CD14-positive monocyte (primary cell): ENCODE results near the gene PADI1. TPM values are rescaled to one million over a fixed set of nuclear protein-coding genes. Genes with fewer than 3 reads are reported as not detected.

ENCODE experiments used
- DNase-seq, 3 donors: peaks; one replicate each; pipeline ENCODE4 v3.0.0-alpha.2; 2011 to 2022
- H2AFZ ChIP-seq: 2 replicates; pipeline ENCODE4 v1.6.0; 2012; ENCODE audit warnings: mild to moderate bottlenecking, low read depth, low read length, inconsistent platforms; ENCODE audit not compliant: insufficient read depth, poor library complexity, severe bottlenecking
- H3K27ac ChIP-seq, 2 donors: 1 replicate in 1 of 2; 2 replicates in 1 of 2; pipeline ENCODE4 v1.5.1; 2012 to 2013; ENCODE audit warnings: low read length in 2 of 2, control low read depth in 1 of 2, inconsistent platforms in 1 of 2, low read depth in 1 of 2, mild to moderate bottlenecking in 1 of 2
- H3K27me3 ChIP-seq, 2 donors: one replicate each; pipeline versions ENCODE4 v1.6.0 to v1.6.1; 2011 to 2013; ENCODE audit warnings: low read length in 2 of 2; ENCODE audit not compliant: control insufficient read depth in 2 of 2, insufficient read depth in 2 of 2
- H3K36me3 ChIP-seq, 2 donors: replicated peaks in 1 of 2; 1 replicate in 1 of 2; 2 replicates in 1 of 2; pipeline versions ENCODE4 v1.5.1 to v1.6.1; 2012 to 2013; ENCODE audit warnings: low read length in 2 of 2, control low read depth in 1 of 2, inconsistent platforms in 1 of 2, mild to moderate bottlenecking in 1 of 2; ENCODE audit not compliant: insufficient read depth in 2 of 2, control insufficient read depth in 1 of 2
- H3K4me1 ChIP-seq, 2 donors: 1 replicate in 1 of 2; 2 replicates in 1 of 2; pipeline versions ENCODE4 v1.5.1 to v1.6.1; 2012 to 2013; ENCODE audit warnings: low read length in 2 of 2, control low read depth in 1 of 2, inconsistent platforms in 1 of 2, mild to moderate bottlenecking in 1 of 2, moderate library complexity in 1 of 2; ENCODE audit not compliant: insufficient read depth in 2 of 2, control insufficient read depth in 1 of 2
- H3K4me2 ChIP-seq: replicated peaks from 2 replicates; pipeline ENCODE3; 2012; ENCODE audit warnings: low read length, moderate library complexity, mild to moderate bottlenecking; ENCODE audit not compliant: poor library complexity, severe bottlenecking; ENCODE audit errors: extremely low read depth
- H3K4me3 ChIP-seq, 3 experiments: fragments of 200-600 bp in 1 of 3; sonication (generic) in 1 of 3; replicated peaks in 1 of 3; 1 replicate in 2 of 3; 2 replicates in 1 of 3; pipeline ENCODE4 v1.5.1; 2011 to 2013; ENCODE audit warnings: low read length in 3 of 3, mild to moderate bottlenecking in 3 of 3, control low read depth in 2 of 3, low read depth in 2 of 3, inconsistent platforms in 1 of 3, moderate library complexity in 1 of 3
- H3K79me2 ChIP-seq: 2 replicates; pipeline ENCODE4 v1.6.0; 2012; ENCODE audit warnings: mild to moderate bottlenecking, control low read depth, inconsistent platforms, low read length, moderate library complexity; ENCODE audit not compliant: insufficient read depth
- H3K9ac ChIP-seq: 2 replicates; pipeline ENCODE4 v1.6.0; 2017; ENCODE audit warnings: low read length, mild to moderate bottlenecking; ENCODE audit not compliant: insufficient read depth, poor library complexity, severe bottlenecking
- H3K9me3 ChIP-seq, 2 donors: replicated peaks in 1 of 2; 1 replicate in 1 of 2; 2 replicates in 1 of 2; pipeline versions ENCODE4 v1.5.1 to v1.6.1; 2012 to 2013; ENCODE audit warnings: low read length in 2 of 2, control low read depth in 1 of 2; ENCODE audit not compliant: control insufficient read depth in 1 of 2, insufficient read depth in 1 of 2
- H4K20me1 ChIP-seq: 2 replicates; pipeline ENCODE4 v1.6.0; 2012; ENCODE audit warnings: mild to moderate bottlenecking, low read length, control low read depth, moderate library complexity; ENCODE audit not compliant: insufficient read depth
- H3K27ac Mint-ChIP-seq, 7 donors: one replicate each; pipeline ENCODE4 v1.8.0; 2020; ENCODE audit warnings: mild to moderate bottlenecking in 7 of 7, mixed read lengths in 7 of 7, moderate library complexity in 6 of 7, inconsistent platforms in 2 of 7
- H3K27me3 Mint-ChIP-seq, 3 donors: one replicate each; pipeline ENCODE4 v1.8.0; 2021 to 2022; ENCODE audit warnings: low read depth in 3 of 3, mild to moderate bottlenecking in 3 of 3, mixed read lengths in 3 of 3, moderate library complexity in 3 of 3, inconsistent platforms in 1 of 3
- H3K36me3 Mint-ChIP-seq, 2 donors: one replicate each; pipeline ENCODE4 v1.8.0; 2020; ENCODE audit warnings: mixed read lengths in 2 of 2, inconsistent platforms in 1 of 2, mild to moderate bottlenecking in 1 of 2
- H3K4me1 Mint-ChIP-seq: one replicate; pipeline ENCODE4 v1.8.0; 2020; ENCODE audit warnings: mild to moderate bottlenecking, mixed read lengths
- H3K4me3 Mint-ChIP-seq, 2 donors: one replicate each; pipeline ENCODE4 v1.8.0; 2020; ENCODE audit warnings: mild to moderate bottlenecking in 2 of 2, mixed read lengths in 2 of 2, moderate library complexity in 1 of 2
- H3K9me3 Mint-ChIP-seq, 7 donors: one replicate each; pipeline ENCODE4 v1.8.0; 2020 to 2022; ENCODE audit warnings: mixed read lengths in 7 of 7, mild to moderate bottlenecking in 6 of 7, moderate library complexity in 6 of 7, inconsistent platforms in 2 of 7
- WGBS: methylation state at CpG from one replicate; pipeline ENCODE4 v1.1.5; 2013; ENCODE audit warnings: missing lambda C conversion rate; ENCODE audit not compliant: insufficient coverage; 5-methylcytosine and 5-hydroxymethylcytosine counted together
- intact Hi-C, 2 donors: fragments of 100-400 bp; cut with micrococcal nuclease; formaldehyde crosslinking; loops; one replicate each; pipeline versions ENCODE4 v1.15.0 to v1.15.1; 2023
- polyA plus RNA-seq, 3 donors: library from polyadenylated mRNA; depleted of rRNA in 1 of 3; unstranded in 2 of 3; stranded (reverse) in 1 of 3; fragments of 300-500 nt in 2 of 3; fragments of >200 nt in 1 of 3; fragmentation: Illumina TruSeq in 2 of 3; gene quantifications; 1 replicate in 2 of 3; 2 replicates in 1 of 3; pipeline ENCODE4 v1.2.3, GENCODE V29; 2012 to 2021
- TF ChIP-seq, protein P1 (sequence below): fragments of 200-600 bp; IDR thresholded peaks from one replicate; pipeline ENCODE4 v1.8.0; 2022; ENCODE audit warnings: antibody characterized with exemption, mild to moderate bottlenecking

PADI1 gene
- polyA plus RNA-seq, 3 donors = not detected

DNA sequence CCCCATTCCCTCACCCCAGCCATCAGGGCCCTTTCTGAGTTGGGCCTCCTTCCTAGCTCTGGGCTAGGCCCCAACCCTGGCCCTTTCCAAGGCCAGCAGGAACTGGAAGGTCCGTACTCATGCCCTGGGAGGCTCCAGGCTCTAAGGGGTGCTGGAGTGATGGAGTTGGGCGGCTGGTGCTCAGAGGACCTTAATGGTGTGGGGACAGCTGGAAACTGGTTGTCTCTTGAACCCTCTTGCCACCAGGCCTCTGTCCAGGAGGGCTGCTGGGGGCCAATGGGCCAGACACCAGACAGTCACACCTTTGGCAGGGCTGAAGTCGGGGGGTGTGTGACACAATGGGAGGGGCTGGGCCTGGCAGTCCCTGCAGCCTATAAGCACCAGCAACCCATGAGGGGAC, 9.2 kb upstream of the PADI1 start:
- peaks cover 18% of the 10 kb centered on the region for H3K4me1 Mint-ChIP-seq
- TF ChIP-seq, protein P1, sequence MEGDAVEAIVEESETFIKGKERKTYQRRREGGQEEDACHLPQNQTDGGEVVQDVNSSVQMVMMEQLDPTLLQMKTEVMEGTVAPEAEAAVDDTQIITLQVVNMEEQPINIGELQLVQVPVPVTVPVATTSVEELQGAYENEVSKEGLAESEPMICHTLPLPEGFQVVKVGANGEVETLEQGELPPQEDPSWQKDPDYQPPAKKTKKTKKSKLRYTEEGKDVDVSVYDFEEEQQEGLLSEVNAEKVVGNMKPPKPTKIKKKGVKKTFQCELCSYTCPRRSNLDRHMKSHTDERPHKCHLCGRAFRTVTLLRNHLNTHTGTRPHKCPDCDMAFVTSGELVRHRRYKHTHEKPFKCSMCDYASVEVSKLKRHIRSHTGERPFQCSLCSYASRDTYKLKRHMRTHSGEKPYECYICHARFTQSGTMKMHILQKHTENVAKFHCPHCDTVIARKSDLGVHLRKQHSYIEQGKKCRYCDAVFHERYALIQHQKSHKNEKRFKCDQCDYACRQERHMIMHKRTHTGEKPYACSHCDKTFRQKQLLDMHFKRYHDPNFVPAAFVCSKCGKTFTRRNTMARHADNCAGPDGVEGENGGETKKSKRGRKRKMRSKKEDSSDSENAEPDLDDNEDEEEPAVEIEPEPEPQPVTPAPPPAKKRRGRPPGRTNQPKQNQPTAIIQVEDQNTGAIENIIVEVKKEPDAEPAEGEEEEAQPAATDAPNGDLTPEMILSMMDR = no peak
- WGBS = 75% methylated on average over 1 of the region's 3 CpGs
- H3K4me1 ChIP-seq = peaks cover 0 to 13% of the 10 kb centered on the region in 2 donors
- peaks cover 0 to 8% (median 0%) of the 10 kb centered on the region in 3 donors for H3K27me3 Mint-ChIP-seq
- no peak overlapping the region for H3K27ac ChIP-seq
- H3K36me3 Mint-ChIP-seq = peaks cover 0 to 1% of the 10 kb centered on the region in 2 donors
- no peak overlapping the region for H3K27ac Mint-ChIP-seq
- H4K20me1 ChIP-seq = no peaks in the 10 kb centered on the region
- peaks cover 5 to 16% of the 10 kb centered on the region in 2 donors for H3K9me3 ChIP-seq
- intact Hi-C loops = no loop called here
- H2AFZ ChIP-seq = no peak overlapping the region
- H3K4me3 ChIP-seq = no peak overlapping the region
- no peak overlapping the region for H3K9ac ChIP-seq
- no peak overlapping the region for H3K4me3 Mint-ChIP-seq
- H3K27me3 ChIP-seq = no peaks in the 10 kb centered on the region
- H3K4me2 ChIP-seq = no peak overlapping the region
- DNase-seq = no peak
- peaks cover 6 to 23% (median 17%) of the 10 kb centered on the region in 7 donors for H3K9me3 Mint-ChIP-seq
- no peaks in the 10 kb centered on the region for H3K79me2 ChIP-seq
- H3K36me3 ChIP-seq = no peaks in the 10 kb centered on the region

GRCh38 chr1:17196496-17197185, 8.3 kb upstream of the PADI1 start:
- intact Hi-C loops = no loop called here
- Mint-ChIP-seq H3K4me1 (peaks cover 16% of the 10 kb centered on the region), H3K4me3 (no peak overlapping the region), H3K36me3 (peaks cover 0 to under 1% of the 10 kb centered on the region in 2 donors), H3K27ac (peak overlapping the region in 2 of 7 donors; percentile 40 to 42), H3K9me3 (peaks cover 4 to 16% (median 11%) of the 10 kb centered on the region in 7 donors), H3K27me3 (peaks cover 0 to 9% (median 2%) of the 10 kb centered on the region in 3 donors)
- Histone ChIP-seq H3K4me1 (peaks cover 0 to 14% of the 10 kb centered on the region in 2 donors), H3K36me3 (no peaks in the 10 kb centered on the region), H3K4me3 (no peak overlapping the region), H3K27me3 (no peaks in the 10 kb centered on the region), H3K9me3 (peaks cover 5 to 8% of the 10 kb centered on the region in 2 donors), H4K20me1 (no peaks in the 10 kb centered on the region), H2AFZ (no peak overlapping the region), H3K9ac (no peak overlapping the region), H3K27ac (no peak overlapping the region), H3K4me2 (no peak overlapping the region), H3K79me2 (no peaks in the 10 kb centered on the region)
- WGBS = 95% methylated on average over 8 of the region's 13 CpGs
- DNase-seq = no peak
- TF ChIP-seq, protein P1 = no peak
